ENCODE results near the gene CSKMT.
"Not testable (repeated sequence)": the region's sequence is repeated elsewhere in the genome, so short reads cannot be mapped to it uniquely, and the experiment has no call there.

CSKMT gene

DNA sequence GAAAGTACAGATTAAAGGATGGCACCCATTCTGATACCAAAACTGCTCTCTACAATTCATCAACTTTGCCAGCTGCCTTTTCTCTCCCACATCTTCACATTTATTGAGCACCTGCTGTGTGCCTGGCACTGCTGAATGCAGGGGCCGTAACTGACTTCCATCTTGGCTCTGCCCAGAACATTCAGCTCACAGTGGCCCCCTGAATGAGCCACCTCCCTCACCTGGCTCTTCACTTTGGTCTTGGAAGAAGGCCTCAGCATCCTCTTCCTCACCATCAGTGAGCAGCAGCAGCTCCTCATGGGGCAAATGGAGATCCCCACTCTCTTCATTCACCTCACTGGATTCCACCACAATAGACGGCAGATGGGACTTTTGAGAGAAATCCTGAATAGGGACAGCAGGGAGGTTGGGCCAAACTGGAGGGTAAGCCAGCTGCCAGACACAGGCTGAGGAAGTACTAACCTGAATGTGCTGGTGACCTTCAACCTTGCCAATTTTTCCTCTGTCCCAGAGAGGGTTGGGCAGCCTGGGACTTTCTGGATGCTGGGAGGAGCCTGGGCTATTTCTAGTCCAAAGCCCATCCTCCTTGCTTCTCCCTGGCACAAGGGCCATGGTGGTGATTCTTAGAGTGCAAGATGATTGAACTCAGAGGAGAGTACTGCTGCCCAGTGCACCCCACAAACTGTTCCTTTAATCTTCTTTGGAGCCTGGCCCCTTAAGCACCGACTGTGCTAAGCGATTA, 4.5 kb downstream of the CSKMT start:
- no peak for DNase-seq
- H3K4me3 Mint-ChIP-seq = peak overlapping the region; percentile 14
- H3K9me3 Mint-ChIP-seq = no peaks in the 10 kb centered on the region
- CTCF ChIA-PET = no interaction called here
- peaks cover 7% of the 10 kb centered on the region for H3K27me3 Mint-ChIP-seq
- H3K27ac Mint-ChIP-seq = peak overlapping the region; percentile 96
- peaks cover 34% of the 10 kb centered on the region for H3K36me3 Mint-ChIP-seq
- peaks cover 67% of the 10 kb centered on the region for H3K4me1 Mint-ChIP-seq

DNA sequence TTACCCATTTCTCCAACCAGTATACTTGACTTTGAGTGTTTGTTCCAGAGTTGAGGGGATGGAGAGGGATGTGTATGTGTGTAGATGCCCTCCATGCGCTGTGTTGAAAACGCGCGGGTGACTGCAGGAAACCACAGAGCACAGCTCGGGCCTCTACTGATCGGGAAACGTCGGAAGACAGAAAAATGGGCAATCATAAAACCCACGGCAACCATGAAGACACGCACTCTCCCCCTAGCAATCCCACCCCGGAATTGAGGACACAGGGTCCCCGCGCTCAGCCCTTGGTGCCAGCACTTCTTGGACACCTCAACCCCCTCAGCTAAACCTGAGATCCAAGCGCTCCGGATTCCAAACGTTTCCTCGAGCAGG, 6.1 kb downstream of the CSKMT start:
- Mint-ChIP-seq H3K27me3 (no peaks in the 10 kb centered on the region), H3K4me1 (peaks cover 71% of the 10 kb centered on the region), H3K4me3 (peak overlapping the region; percentile 81), H3K9me3 (no peaks in the 10 kb centered on the region), H3K36me3 (peaks cover 33% of the 10 kb centered on the region), H3K27ac (peak overlapping the region; percentile 96)
- no peak for DNase-seq
- CTCF ChIA-PET = interaction anchor here (1.5 kb wide), 1 partner anchor 10 kb away, joined by 5 read pairs; no protein-coding TSS in a partner anchor

DNA sequence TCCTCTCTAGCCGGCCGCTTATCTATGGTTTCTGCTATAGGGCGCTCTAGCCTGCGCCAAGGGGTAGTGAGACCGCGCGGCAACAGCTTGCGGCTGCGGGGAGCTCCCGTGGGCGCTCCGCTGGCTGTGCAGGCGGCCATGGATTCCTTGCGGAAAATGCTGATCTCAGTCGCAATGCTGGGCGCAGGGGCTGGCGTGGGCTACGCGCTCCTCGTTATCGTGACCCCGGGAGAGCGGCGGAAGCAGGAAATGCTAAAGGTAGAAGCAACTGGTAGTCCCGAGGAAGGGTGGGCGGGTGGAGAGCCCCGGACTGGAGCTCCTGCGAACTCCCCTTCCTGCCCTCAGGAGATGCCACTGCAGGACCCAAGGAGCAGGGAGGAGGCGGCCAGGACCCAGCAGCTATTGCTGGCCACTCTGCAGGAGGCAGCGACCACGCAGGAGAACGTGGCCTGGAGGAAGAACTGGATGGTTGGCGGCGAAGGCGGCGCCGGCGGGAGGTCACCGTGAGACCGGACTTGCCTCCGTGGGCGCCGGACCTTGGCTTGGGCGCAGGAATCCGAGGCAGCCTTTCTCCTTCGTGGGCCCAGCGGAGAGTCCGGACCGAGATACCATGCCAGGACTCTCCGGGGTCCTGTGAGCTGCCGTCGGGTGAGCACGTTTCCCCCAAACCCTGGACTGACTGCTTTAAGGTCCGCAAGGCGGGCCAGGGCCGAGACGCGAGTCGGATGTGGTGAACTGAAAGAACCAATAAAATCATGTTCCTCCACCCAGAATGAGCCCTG, 6.7 kb downstream of the CSKMT start, which contains the start of the genes LBHD1 and UQCC3:
Gene LBHD1 (minus strand): TSS at position 660 of the 782 bp plus-strand sequence. CDS start 2,236 bp downstream, outside the sequence.
Gene UQCC3 (plus strand): TSS at position 66 of the 782 bp plus-strand sequence. CDS start 73 bp downstream, at position 139.
- Mint-ChIP-seq H3K4me3 (peak within 1 kb of the TSS; percentile 81), H3K27ac (peak within 1 kb of the TSS; percentile 96), H3K27me3 (no peaks in the 10 kb centered on the region), H3K9me3 (no peaks in the 10 kb centered on the region), H3K4me1 (peaks cover 71% of the 10 kb centered on the region), H3K36me3 (peaks cover 33% of the 10 kb centered on the region)
- CTCF ChIA-PET = interaction anchor here (1.2 to 1.5 kb wide), 2 partner anchors 9 to 22 kb away, joined by 4 to 5 read pairs; no protein-coding TSS in a partner anchor
- DNase-seq = peak; percentile 92

DNA sequence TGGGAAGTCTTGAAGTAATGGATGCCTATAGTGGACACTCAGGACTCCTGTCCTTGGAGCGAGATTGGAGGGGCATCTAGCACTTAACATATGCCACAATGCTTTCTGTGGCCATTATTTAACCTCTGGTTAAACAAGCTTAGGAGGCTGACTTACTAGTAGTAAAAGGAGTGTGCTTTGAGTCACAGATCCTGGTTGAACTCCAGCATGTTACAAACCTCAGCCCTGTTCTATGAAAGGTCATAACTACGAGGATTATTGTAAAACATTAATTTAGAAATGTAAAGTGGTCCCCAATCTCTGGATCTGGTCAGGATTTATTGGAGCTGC, 8.0 kb downstream of the CSKMT start:
- Mint-ChIP-seq H3K4me3 (peak overlapping the region; percentile 81), H3K27me3 (no peaks in the 10 kb centered on the region), H3K36me3 (peaks cover 37% of the 10 kb centered on the region), H3K9me3 (no peaks in the 10 kb centered on the region), H3K4me1 (peaks cover 71% of the 10 kb centered on the region), H3K27ac (peak overlapping the region; percentile 96)
- CTCF ChIA-PET = interaction anchor here (0.6 to 1.2 kb wide), 2 partner anchors 21 to 50 kb away, joined by 3 to 4 read pairs; no protein-coding TSS in a partner anchor
- no peak for DNase-seq

DNA sequence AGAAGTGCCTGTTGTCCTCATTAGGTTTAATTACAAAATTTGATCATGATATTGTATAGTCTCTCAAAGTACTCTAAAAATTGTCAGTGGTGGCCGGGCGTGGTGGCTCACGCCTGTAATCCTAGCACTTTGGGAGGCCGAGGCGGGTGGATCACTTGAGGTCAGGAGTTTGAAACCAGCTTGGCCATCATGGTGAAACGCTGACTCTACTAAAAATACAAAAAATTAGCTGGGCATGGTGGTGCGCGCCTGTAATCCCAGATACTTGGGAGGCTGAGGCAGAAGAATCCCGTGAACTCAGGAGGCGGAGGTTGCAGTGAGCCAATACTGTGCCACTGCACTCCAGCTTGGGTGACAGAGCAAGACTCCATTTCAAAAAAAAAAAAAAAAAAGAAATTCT, 10.3 kb downstream of the CSKMT start:
- not testable (repeated sequence) for H3K27ac Mint-ChIP-seq, H3K9me3 Mint-ChIP-seq, DNase-seq, H3K27me3 Mint-ChIP-seq, H3K4me3 Mint-ChIP-seq
- H3K36me3 Mint-ChIP-seq = peaks cover 36% of the 10 kb centered on the region
- CTCF ChIA-PET = interaction anchor here (0.9 to 2.1 kb wide), 3 partner anchors 19 to 64 kb away, joined by 3 to 8 read pairs (median 3); no protein-coding TSS in a partner anchor
- H3K4me1 Mint-ChIP-seq = peaks cover 65% of the 10 kb centered on the region

DNA sequence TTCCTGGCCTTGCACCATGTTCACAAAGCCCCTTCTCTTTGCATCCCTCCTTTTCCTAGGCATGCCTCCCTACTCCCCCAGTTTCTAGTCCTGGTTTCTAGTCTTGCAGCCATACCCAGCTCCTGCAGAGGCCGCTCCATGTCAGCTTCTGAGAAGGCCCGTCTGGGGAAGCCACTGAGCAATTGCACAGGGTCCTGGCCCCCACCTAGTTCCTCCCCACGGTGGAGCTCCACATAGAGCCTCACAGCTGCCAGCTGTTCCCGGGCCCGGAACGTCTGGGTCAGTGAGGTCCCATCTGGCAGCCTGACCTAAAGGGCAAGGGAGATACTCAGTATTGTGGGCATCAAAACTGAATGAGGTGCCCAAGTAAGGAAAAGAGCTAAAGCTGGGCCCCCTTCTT, 11.6 kb downstream of the CSKMT start:
- Mint-ChIP-seq H3K4me3 (peak overlapping the region; percentile 88), H3K36me3 (peaks cover 36% of the 10 kb centered on the region), H3K27me3 (no peaks in the 10 kb centered on the region), H3K4me1 (peaks cover 65% of the 10 kb centered on the region), H3K27ac (peak overlapping the region; percentile 12), H3K9me3 (no peaks in the 10 kb centered on the region)
- DNase-seq = no peak
- CTCF ChIA-PET = interaction anchor here (0.8 to 1.2 kb wide), 2 partner anchors 17 to 69 kb away, joined by 3 read pairs; no protein-coding TSS in a partner anchor

DNA sequence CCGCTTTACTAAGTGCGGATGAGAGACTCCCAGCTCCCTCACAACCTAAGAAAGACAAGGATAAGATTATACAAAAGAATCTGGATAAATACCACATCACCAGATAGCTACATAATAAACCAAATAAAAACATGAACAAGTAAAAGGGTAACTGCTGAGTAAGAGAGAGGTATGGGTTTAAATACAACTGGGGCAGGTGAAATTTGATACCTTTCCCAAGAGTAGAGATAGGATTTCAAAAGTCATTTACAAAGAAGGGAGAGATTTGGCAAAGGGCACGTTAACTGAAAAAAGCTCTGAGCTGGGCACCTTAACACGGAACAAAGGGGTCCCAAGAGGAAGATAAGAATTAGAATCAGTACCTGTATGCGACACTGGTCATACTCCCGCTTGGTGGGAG, 12.0 kb downstream of the CSKMT start:
- Mint-ChIP-seq H3K27me3 (no peaks in the 10 kb centered on the region), H3K36me3 (peaks cover 35% of the 10 kb centered on the region), H3K9me3 (no peaks in the 10 kb centered on the region), H3K4me3 (peak overlapping the region; percentile 88), H3K4me1 (peaks cover 64% of the 10 kb centered on the region), H3K27ac (peak overlapping the region; percentile 51)
- no peak for DNase-seq
- CTCF ChIA-PET = interaction anchor here (0.7 to 0.8 kb wide), 3 partner anchors 44 to 204 kb away, joined by 3 to 5 read pairs (median 3); partner anchors contain the start of gene SLC3A2

DNA sequence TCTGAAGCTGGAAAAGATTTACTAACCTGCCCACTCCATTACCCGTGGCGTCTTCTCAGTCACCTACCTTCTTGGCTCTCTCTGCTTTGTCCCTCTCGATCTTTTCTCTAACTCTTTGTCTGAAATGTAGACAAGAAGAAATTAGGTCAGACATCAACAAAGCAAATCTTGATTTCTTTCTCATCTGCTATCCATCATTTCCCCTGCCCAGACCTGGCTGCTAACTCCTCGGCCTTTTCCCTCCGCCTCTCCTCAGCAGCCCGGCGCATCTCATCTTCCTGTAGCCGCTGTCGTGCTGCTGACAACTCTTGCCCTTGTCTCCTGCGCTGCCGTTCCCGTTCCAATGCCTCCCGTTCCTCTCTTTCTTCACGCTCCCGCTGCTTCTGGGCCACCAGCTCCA, 12.6 kb downstream of the CSKMT start:
- Mint-ChIP-seq H3K4me1 (peaks cover 58% of the 10 kb centered on the region), H3K9me3 (no peaks in the 10 kb centered on the region), H3K4me3 (peak overlapping the region; percentile 88), H3K36me3 (peaks cover 32% of the 10 kb centered on the region), H3K27ac (peak overlapping the region; percentile 90), H3K27me3 (no peaks in the 10 kb centered on the region)
- no peak for DNase-seq
- CTCF ChIA-PET = interaction anchor here (0.7 to 0.8 kb wide), 3 partner anchors 44 to 204 kb away, joined by 3 to 5 read pairs (median 3); partner anchors contain the start of gene SLC3A2

DNA sequence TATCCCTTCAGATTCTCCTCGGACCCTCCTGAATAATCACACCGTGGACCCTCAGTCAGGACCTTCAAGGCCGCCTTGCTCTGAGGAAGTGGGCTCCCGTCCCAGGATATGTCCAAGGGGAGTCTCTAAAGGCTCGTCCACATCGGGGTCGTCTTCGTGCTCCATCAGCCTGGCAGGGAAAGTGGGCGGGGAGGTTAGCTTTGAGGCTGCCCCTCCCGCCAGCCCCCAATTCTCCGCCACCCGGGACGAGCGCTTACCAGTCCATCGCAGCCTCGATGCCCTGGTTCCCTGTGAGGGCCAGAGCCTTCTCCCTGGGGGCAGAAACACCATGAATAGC, 13.3 kb downstream of the CSKMT start:
- Mint-ChIP-seq H3K36me3 (peaks cover 31% of the 10 kb centered on the region), H3K27me3 (no peaks in the 10 kb centered on the region), H3K4me3 (peak overlapping the region; percentile 88), H3K4me1 (peaks cover 52% of the 10 kb centered on the region), H3K9me3 (no peaks in the 10 kb centered on the region), H3K27ac (peak overlapping the region; percentile 90)
- CTCF ChIA-PET = no interaction called here
- no peak for DNase-seq

DNA sequence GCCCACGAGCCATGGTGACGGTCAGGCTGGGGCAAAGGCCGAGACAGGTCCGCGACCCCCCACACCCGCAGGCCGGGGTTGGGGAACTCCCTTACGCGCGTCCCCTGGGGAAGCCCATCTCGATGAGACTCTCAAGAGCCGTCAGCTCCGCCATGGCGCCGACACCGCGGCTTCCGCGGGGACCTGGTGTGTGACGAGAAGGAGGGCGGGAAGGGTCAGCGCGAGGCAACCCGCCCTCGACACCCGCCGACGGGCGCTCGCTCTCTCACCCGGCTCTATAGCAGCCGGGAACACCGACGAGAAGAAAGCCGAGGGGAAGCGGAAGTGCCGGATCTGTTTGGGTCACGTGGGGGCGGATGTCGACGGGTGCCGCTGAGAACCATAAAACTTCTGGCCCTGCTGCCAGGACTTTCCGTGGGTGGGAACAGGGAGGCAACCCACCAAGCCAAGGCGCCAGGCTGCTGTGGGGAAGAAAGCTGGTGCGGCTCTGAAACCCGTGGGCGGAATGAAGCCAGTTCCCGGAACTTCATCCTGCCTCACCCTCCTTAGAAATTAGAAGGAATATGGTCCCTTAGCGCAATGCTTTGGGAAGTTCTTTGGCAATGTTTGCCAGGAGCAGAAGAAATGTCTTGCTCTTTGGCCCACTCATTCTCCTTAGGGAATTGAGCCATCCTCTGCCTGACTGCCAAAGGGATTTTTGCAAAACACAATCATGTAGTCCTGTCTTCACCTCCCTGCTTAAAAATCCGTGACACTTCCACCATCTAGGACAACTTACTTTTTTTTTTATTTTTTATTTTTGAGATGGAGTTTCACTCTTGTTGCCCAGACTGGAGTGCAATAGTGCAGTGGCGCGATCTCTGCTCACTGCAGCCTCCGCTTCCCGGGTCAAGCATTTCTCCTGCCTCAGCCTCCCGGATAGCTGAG, 13.9 kb downstream of the CSKMT start, which contains the start of gene UBXN1:
Gene UBXN1 (minus strand): TSS at position 304 of the 927 bp plus-strand sequence. CDS start 150 bp downstream, at position 154.
- Mint-ChIP-seq H3K27ac (peak within 1 kb of the TSS; percentile 90), H3K27me3 (no peaks in the 10 kb centered on the region), H3K36me3 (peaks cover 26% of the 10 kb centered on the region), H3K4me1 (peaks cover 47% of the 10 kb centered on the region), H3K9me3 (no peaks in the 10 kb centered on the region), H3K4me3 (peak within 1 kb of the TSS; percentile 88)
- CTCF ChIA-PET = interaction anchor here (0.7 to 3.1 kb wide), 6 partner anchors 11 to 112 kb away, joined by 3 to 40 read pairs (median 7); partner anchors contain the start of genes BSCL2, GNG3 and LRRN4CL
- DNase-seq = peak; percentile 92

DNA sequence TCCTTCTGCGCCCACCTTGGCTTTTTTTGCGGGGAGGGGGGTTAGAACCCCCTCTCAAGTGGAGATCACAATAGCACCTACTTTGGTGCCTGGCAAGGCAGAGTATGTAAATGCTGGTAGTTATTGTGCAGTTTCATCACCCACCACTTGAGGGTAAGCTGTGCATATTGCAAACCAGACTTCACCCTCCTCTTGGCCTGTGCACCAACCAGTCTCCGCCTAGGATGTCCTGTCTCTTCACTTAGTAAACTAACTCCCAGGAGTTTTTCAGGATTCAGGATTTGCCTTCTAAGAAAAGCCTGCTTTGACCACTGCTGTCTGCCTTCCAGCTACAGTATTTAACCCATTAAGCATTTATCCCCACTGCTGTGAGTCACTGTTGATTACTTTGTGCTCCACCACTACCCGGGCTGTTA, 15.7 kb downstream of the CSKMT start:
- CTCF ChIA-PET = interaction anchor here (0.6 to 3.1 kb wide), 20 partner anchors 9 to 340 kb away, joined by 3 to 40 read pairs (median 4); partner anchors contain the start of genes BSCL2, C11orf98, CSKMT and GNG3
- Mint-ChIP-seq H3K27ac (peak overlapping the region; percentile 49), H3K9me3 (no peaks in the 10 kb centered on the region), H3K36me3 (peaks cover 20% of the 10 kb centered on the region), H3K27me3 (no peaks in the 10 kb centered on the region), H3K4me3 (peak overlapping the region; percentile 6), H3K4me1 (peaks cover 39% of the 10 kb centered on the region)
- DNase-seq = peak; percentile 61

DNA sequence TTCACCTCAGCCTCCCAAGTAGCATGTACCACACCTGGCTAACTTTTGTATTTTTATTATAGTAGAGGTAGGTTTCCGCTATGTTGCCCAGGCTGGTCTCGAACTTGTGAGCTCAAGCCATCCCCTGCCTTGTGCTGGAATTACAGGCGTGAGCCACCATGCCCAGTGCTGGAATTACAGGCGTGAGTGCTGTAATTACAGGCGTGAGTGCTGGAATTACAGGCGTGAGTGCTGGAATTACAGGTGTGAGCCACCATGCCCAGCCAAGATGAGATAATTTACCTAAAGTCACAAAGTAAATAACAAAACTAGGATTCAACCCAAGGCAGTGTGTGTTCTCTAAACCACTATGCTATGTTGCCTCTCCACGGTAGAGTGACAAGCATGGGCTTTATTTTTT, 17.4 kb downstream of the CSKMT start:
- CTCF ChIA-PET = interaction anchor here (2.9 kb wide), 1 partner anchor 11 kb away, joined by 11 read pairs; no protein-coding TSS in a partner anchor
- no peak overlapping the region for H3K27ac Mint-ChIP-seq
- H3K27me3 Mint-ChIP-seq = peaks cover 11% of the 10 kb centered on the region
- H3K9me3 Mint-ChIP-seq = no peaks in the 10 kb centered on the region
- H3K36me3 Mint-ChIP-seq = peaks cover 8% of the 10 kb centered on the region
- no peak overlapping the region for H3K4me3 Mint-ChIP-seq
- DNase-seq = no peak
- peaks cover 25% of the 10 kb centered on the region for H3K4me1 Mint-ChIP-seq

Data from activated naive CD4-positive, alpha-beta T cell treated with anti-CD3 and anti-CD28 coated beads, Interleukin-2, amount 10 ng/mL, durations not matched to agents 7 days and 5 days (primary cell).